Measurements from ENCODE around the gene HEXIM1.

DNA sequence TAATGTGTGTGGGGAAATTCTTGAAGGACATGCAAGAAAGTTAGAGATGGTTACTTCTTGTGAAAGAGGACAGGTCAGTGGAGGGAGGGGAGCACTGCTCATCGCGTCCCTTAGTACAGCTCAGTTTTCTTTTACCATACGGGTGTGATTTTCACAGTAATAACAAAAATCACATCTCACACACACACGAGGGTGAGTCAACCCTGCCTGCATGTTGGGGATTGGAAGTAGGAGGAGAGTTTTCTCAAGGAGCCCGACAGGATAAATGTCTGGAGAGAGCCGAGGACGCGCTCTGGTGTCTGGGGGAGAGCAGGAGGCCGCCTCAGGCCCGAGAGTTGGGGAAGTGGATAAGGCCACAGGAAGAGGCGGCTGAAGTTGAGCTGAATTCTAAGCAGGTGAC lies 32.4 kb upstream of the HEXIM1 start:
- TF ChIP-seq GATA2 (IDR thresholded peaks at IDR 0.05; ENCODE audit: low read depth, low read length) (no peak), GATA3 (IDR thresholded peaks at IDR 0.05; ENCODE audit: low read depth, low read length) (no peak)
